Astrocyte (in vitro differentiated cells and primary cell): ENCODE measurements around the gene EXOSC2. TPM values are rescaled to one million over a fixed set of nuclear protein-coding genes. Genes with fewer than 3 reads are reported as not detected.

Experiments used
- DNase-seq: peaks from one replicate; pipeline ENCODE4 v3.0.0-alpha.2; 2010; ENCODE audit warnings: low read depth
- FAIRE-seq: peaks from 2 replicates; lab custom pipeline; 2011; peaks lifted over from hg19 to GRCh38; lab: Jason Lieb, UNC
- H2AFZ ChIP-seq: 2 replicates; pipeline ENCODE4 v1.6.0; 2012; ENCODE audit warnings: low read depth, low read length, inconsistent platforms
- H3K27ac ChIP-seq: 2 replicates; pipeline ENCODE4 v1.5.1; 2011; ENCODE audit warnings: low read depth, low read length, inconsistent platforms
- H3K27me3 ChIP-seq: 2 replicates; pipeline ENCODE4 v1.6.0; 2011; ENCODE audit warnings: low read length, inconsistent platforms; ENCODE audit not compliant: insufficient read depth
- H3K36me3 ChIP-seq: 2 replicates; pipeline ENCODE4 v1.5.1; 2011; ENCODE audit warnings: low read length, inconsistent platforms; ENCODE audit not compliant: insufficient read depth
- H3K4me1 ChIP-seq: 2 replicates; pipeline ENCODE4 v1.5.1; 2011; ENCODE audit warnings: low read length, inconsistent platforms; ENCODE audit not compliant: insufficient read depth
- H3K4me2 ChIP-seq: 2 replicates; pipeline ENCODE4 v1.6.0; 2012; ENCODE audit warnings: low read length, inconsistent platforms
- H3K4me3 ChIP-seq: 2 replicates; pipeline ENCODE4 v1.5.1; 2011; ENCODE audit warnings: low read depth, mild to moderate bottlenecking, low read length, inconsistent platforms; ENCODE audit not compliant: insufficient read depth
- H3K79me2 ChIP-seq: 2 replicates; pipeline ENCODE4 v1.6.0; 2012; ENCODE audit warnings: mild to moderate bottlenecking, low read length, inconsistent platforms; ENCODE audit not compliant: insufficient read depth
- H3K9ac ChIP-seq: 2 replicates; pipeline ENCODE4 v1.6.0; 2012; ENCODE audit warnings: mild to moderate bottlenecking, low read length, inconsistent platforms
- H3K9me3 ChIP-seq: 2 replicates; pipeline ENCODE4 v1.5.1; 2012; ENCODE audit warnings: low read depth, mild to moderate bottlenecking, low read length, inconsistent platforms; ENCODE audit not compliant: insufficient read depth
- H4K20me1 ChIP-seq: 2 replicates; pipeline ENCODE4 v1.6.0; 2012; ENCODE audit warnings: low read length, inconsistent platforms; ENCODE audit not compliant: insufficient read depth
- H3K27ac Mint-ChIP-seq: one replicate; pipeline ENCODE4 v1.8.0; 2021; ENCODE audit warnings: mild to moderate bottlenecking, mixed read lengths; ENCODE audit not compliant: unreplicated experiment
- H3K27me3 Mint-ChIP-seq: one replicate; pipeline ENCODE4 v1.8.0; 2021; ENCODE audit warnings: low read depth, mixed read lengths; ENCODE audit not compliant: unreplicated experiment
- H3K36me3 Mint-ChIP-seq: one replicate; pipeline ENCODE4 v1.8.0; 2021; ENCODE audit warnings: low read depth, mixed read lengths; ENCODE audit not compliant: unreplicated experiment
- H3K4me1 Mint-ChIP-seq: one replicate; pipeline ENCODE4 v1.8.0; 2021; ENCODE audit warnings: low read depth, mixed read lengths; ENCODE audit not compliant: unreplicated experiment
- H3K4me3 Mint-ChIP-seq: one replicate; pipeline ENCODE4 v1.8.0; 2021; ENCODE audit warnings: mild to moderate bottlenecking, moderate library complexity, mixed read lengths; ENCODE audit not compliant: unreplicated experiment
- H3K9me3 Mint-ChIP-seq: one replicate; pipeline ENCODE4 v1.8.0; 2021; ENCODE audit warnings: mild to moderate bottlenecking, mixed read lengths; ENCODE audit not compliant: unreplicated experiment
- EZH2 ChIP-seq: IDR thresholded peaks from 2 replicates; pipeline ENCODE4 v1.6.1; 2012; ENCODE audit warnings: mild to moderate bottlenecking, low read length, inconsistent platforms; ENCODE audit not compliant: insufficient read depth
- total RNA-seq: library from RNA; stranded (reverse); gene quantifications from 2 replicates; pipeline ENCODE4 v1.2.1, GENCODE V29; 2021
- TF ChIP-seq, protein P1 (sequence below): IDR thresholded peaks from 2 replicates; pipeline ENCODE4 v1.5.1; 2011; ENCODE audit warnings: low read depth, mild to moderate bottlenecking, inconsistent platforms, low read length, moderate library complexity; ENCODE audit not compliant: insufficient read depth

Gene EXOSC2
- total RNA-seq, 1 donor from 2014 or later, result 28.1 TPM

GRCh38 chr9:130672466-130672865 lies 21.1 kb upstream of the EXOSC2 start:
- Histone ChIP-seq H3K27me3 (peaks cover 7% of the 10 kb centered on the region), H2AFZ (no peak overlapping the region), H4K20me1 (peaks cover 4% of the 10 kb centered on the region), H3K4me3 (no peak overlapping the region), H3K36me3 (no peaks in the 10 kb centered on the region), H3K9ac (no peak overlapping the region), H3K4me2 (no peak overlapping the region), H3K27ac (no peak overlapping the region), H3K4me1 (no peaks in the 10 kb centered on the region), H3K79me2 (no peaks in the 10 kb centered on the region), H3K9me3 (no peaks in the 10 kb centered on the region)
- Mint-ChIP-seq H3K27me3 (peaks cover 40% of the 10 kb centered on the region), H3K4me3 (no peak overlapping the region), H3K27ac (no peak overlapping the region), H3K36me3 (peaks cover 2% of the 10 kb centered on the region), H3K4me1 (no peaks in the 10 kb centered on the region), H3K9me3 (no peaks in the 10 kb centered on the region)
- TF ChIP-seq EZH2, result no peak
- TF ChIP-seq, protein P1, sequence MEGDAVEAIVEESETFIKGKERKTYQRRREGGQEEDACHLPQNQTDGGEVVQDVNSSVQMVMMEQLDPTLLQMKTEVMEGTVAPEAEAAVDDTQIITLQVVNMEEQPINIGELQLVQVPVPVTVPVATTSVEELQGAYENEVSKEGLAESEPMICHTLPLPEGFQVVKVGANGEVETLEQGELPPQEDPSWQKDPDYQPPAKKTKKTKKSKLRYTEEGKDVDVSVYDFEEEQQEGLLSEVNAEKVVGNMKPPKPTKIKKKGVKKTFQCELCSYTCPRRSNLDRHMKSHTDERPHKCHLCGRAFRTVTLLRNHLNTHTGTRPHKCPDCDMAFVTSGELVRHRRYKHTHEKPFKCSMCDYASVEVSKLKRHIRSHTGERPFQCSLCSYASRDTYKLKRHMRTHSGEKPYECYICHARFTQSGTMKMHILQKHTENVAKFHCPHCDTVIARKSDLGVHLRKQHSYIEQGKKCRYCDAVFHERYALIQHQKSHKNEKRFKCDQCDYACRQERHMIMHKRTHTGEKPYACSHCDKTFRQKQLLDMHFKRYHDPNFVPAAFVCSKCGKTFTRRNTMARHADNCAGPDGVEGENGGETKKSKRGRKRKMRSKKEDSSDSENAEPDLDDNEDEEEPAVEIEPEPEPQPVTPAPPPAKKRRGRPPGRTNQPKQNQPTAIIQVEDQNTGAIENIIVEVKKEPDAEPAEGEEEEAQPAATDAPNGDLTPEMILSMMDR, result no peak
- DNase-seq (no peak), FAIRE-seq (no peak)

GRCh38 chr9:130672933-130673615 lies 20.5 kb upstream of the EXOSC2 start:
- H3K79me2 ChIP-seq, result no peaks in the 10 kb centered on the region
- no peaks in the 10 kb centered on the region for H4K20me1 ChIP-seq
- H3K36me3 Mint-ChIP-seq, result peaks cover 2% of the 10 kb centered on the region
- no peak overlapping the region for H3K4me2 ChIP-seq
- H3K4me3 Mint-ChIP-seq, result no peak overlapping the region
- H3K27me3 ChIP-seq, result peaks cover 2% of the 10 kb centered on the region
- DNase-seq (no peak), FAIRE-seq (no peak)
- no peaks in the 10 kb centered on the region for H3K4me1 ChIP-seq
- no peak for TF ChIP-seq EZH2
- TF ChIP-seq, protein P1, result no peak
- H3K27ac Mint-ChIP-seq, result no peak overlapping the region
- no peaks in the 10 kb centered on the region for H3K36me3 ChIP-seq
- no peaks in the 10 kb centered on the region for H3K9me3 ChIP-seq
- no peak overlapping the region for H3K9ac ChIP-seq
- H3K27me3 Mint-ChIP-seq, result peaks cover 43% of the 10 kb centered on the region
- no peak overlapping the region for H3K4me3 ChIP-seq
- H2AFZ ChIP-seq, result no peak overlapping the region
- H3K9me3 Mint-ChIP-seq, result no peaks in the 10 kb centered on the region
- H3K27ac ChIP-seq, result no peak overlapping the region
- no peaks in the 10 kb centered on the region for H3K4me1 Mint-ChIP-seq

DNA sequence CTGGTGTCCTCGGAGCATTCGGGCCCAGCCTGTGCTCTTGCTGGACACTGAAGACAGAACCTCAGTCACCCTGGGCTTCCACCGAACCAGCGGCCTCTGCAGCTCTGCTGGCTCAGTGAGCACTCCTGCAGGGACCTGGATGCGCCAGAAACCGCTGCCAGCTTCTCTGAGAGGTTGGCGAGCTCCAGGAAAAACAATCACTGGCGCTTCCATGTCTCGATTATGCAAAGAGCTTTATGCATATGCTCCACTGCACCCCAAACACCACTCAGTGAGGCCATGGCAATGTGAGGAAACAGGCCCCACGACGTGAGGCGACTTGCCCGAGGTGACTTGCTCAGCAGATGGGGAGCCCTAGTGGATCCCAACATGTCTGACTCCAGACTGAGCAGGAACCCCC lies 18.2 kb upstream of the EXOSC2 start:
- H4K20me1 ChIP-seq, result no peaks in the 10 kb centered on the region
- H3K27me3 ChIP-seq, result peaks cover 4% of the 10 kb centered on the region
- H3K9me3 Mint-ChIP-seq, result no peaks in the 10 kb centered on the region
- H3K4me3 Mint-ChIP-seq, result no peak overlapping the region
- no peak overlapping the region for H3K9ac ChIP-seq
- no peak overlapping the region for H3K27ac ChIP-seq
- no peak overlapping the region for H3K27ac Mint-ChIP-seq
- DNase-seq (no peak), FAIRE-seq (no peak)
- TF ChIP-seq, protein P1, result no peak
- no peak for TF ChIP-seq EZH2
- no peak overlapping the region for H2AFZ ChIP-seq
- H3K36me3 ChIP-seq, result no peaks in the 10 kb centered on the region
- H3K27me3 Mint-ChIP-seq, result peaks cover 48% of the 10 kb centered on the region
- no peaks in the 10 kb centered on the region for H3K36me3 Mint-ChIP-seq
- H3K4me3 ChIP-seq, result no peak overlapping the region
- H3K4me2 ChIP-seq, result no peak overlapping the region
- H3K79me2 ChIP-seq, result no peaks in the 10 kb centered on the region
- no peaks in the 10 kb centered on the region for H3K9me3 ChIP-seq
- H3K4me1 ChIP-seq, result no peaks in the 10 kb centered on the region
- no peaks in the 10 kb centered on the region for H3K4me1 Mint-ChIP-seq
